NCI-H2081 treated with DMSO at 0.1 percent for 48 hours (cell line): ENCODE measurements around the gene DNPH1.

Source experiments
- DNase-seq: peaks from one replicate; lab custom pipeline; 2025; lab: John Stamatoyannopoulos, UW

DNPH1 gene

GRCh38 chr6:43181621-43181941 is 47.7 kb downstream of the DNPH1 start:
- no peak for DNase-seq

GRCh38 chr6:43180985-43181384 is 48.3 kb downstream of the DNPH1 start:
- no peak for DNase-seq

DNA sequence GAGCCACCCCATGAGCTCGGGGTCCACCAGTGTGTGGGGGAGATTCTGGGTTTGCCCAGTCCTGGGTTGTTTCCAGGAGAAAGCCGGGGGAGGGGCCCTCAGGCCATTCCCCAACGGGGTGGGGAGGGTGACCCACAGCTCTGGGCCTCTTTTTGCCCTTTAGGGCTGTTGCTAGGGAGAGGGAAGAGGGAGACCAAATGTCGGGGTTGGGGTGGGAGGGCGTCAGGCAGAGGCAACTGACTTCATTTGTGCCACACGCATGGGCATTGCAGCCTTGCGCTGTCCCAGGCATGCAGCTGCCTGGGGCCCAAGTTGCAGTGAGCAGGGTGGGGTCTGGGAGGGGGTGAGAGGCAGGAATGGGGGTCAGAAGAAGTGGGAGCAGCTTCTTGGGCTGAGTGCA is 49.2 kb downstream of the DNPH1 start:
- DNase-seq, result no peak

DNA sequence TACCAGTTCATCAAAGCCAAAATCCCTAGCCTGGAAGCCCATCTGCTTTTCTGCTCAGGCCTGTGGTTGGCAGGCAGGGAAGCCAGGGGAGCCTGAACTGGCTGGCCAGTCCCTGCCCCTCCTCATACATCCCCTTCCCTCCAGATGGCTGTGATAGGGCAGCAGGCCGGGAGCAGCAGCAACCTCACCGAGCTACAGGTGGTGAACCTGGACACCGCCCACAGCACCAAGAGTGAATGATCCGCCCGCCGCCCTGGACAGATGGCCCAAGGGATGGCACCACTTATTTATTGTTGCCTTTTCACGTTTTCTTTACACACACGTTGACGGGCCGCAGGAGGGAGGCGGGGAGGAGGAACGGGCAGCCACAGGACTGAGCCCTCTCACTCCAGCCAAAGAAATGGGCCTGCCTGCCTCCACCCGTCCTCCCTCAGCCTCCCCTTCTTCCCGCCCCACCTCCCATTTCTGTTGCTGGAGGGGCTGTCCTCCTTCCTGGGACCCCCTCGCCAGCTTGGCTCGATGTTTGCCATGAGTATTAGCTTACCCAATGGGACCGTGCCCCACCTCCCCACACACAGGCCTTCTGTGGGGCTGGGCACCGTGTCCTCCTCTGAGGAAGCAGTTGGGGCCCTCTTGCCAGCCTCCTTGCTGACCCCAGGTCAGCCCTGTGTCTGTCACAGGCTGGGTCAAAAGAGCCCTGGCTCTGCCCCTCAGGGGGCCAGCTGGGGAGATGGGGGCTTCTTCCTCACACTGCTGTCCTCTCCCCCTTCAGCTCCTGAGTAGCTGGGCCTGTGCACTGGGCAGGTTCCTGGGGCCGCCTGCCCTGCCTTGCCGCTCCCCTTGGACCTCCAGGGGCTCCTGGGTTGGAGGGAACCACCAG is 50.1 kb downstream of the DNPH1 start:
- DNase-seq, result no peak

GRCh38 chr6:43178150-43178549 is 51.1 kb downstream of the DNPH1 start:
- no peak for DNase-seq

DNA sequence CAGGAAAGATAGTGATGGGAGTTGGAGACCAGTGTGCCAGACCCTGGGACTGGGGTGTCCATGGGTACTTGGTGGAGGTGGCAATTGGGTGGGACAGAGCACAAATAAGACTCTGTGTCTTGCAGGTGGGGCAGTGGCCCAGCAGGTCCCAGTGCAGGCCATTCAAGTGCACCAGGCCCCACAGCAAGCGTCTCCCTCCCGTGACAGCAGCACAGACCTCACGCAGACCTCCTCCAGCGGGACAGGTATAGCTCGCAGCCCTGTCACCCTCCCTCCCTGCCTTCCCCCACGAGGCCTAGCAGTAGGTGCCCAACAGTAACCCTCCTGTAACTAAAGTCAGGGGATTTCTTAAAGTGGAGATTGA is 52.9 kb downstream of the DNPH1 start:
- DNase-seq, result no peak

GRCh38 chr6:43175676-43176422 is 53.4 kb downstream of the DNPH1 start:
- DNase-seq, result no peak
